PC-9 (cell line): ENCODE results near the gene RAB40B.

ENCODE experiments used
- CTCF ChIP-seq: fragments of 200-600 bp; sonication (generic); conservative IDR thresholded peaks from 2 replicates; pipeline ENCODE4 v1.6.1; 2017; ENCODE audit warnings: mixed run types, antibody characterized with exemption, mild to moderate bottlenecking, moderate library complexity
- EZH2 ChIP-seq: fragments of 200-600 bp; sonication (generic); IDR thresholded peaks from 2 replicates; pipeline ENCODE4 v1.8.0; 2017; ENCODE audit warnings: antibody characterized with exemption, low read depth

DNA sequence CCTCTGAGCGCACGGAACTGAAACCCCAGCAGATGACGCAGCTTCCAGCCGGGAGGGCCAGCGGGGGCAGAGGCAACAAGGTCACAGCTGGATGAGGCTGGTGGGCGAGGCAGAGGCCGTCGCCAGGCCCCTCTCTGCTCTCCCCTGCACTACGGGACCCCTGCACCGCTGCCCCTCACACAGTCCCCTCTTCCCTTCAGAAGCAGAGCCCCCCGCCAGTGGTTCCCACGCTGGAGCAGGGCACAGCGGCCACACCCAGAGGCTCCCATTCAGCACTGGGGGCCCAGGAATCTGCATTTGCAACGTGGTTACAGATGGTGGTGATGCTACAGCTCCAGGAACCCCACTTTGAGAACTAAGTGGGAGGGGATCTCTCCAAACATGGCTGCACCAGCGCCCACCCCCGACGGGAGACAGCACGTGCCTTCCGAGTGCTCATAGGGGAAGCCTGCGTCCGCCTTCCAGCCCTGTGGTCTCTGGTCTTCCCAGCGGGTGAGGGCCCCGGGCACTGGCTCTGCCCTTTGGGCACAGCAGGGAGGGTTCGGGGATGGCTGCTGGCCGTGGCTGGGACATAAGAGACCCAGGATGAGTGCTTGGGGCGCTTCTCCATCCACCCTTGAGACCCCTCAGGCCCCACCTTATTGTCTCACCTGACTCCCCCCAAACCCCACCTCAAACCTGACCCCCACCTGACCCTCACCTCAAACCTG, 4.7 kb upstream of the RAB40B start:
- TF ChIP-seq CTCF (no peak), EZH2 (no peak)
